Activated CD8-positive, alpha-beta memory T cell treated with anti-CD3 and anti-CD28 coated beads for 4 hours (primary cell): Measurements from ENCODE around the gene SUSD4.

Experiments used
- DNase-seq, 2 donors: peaks; one replicate each; pipeline ENCODE4 v3.0.0-alpha.2; 2020; ENCODE audit warnings: low read depth in 2 of 2

SUSD4 gene

DNA sequence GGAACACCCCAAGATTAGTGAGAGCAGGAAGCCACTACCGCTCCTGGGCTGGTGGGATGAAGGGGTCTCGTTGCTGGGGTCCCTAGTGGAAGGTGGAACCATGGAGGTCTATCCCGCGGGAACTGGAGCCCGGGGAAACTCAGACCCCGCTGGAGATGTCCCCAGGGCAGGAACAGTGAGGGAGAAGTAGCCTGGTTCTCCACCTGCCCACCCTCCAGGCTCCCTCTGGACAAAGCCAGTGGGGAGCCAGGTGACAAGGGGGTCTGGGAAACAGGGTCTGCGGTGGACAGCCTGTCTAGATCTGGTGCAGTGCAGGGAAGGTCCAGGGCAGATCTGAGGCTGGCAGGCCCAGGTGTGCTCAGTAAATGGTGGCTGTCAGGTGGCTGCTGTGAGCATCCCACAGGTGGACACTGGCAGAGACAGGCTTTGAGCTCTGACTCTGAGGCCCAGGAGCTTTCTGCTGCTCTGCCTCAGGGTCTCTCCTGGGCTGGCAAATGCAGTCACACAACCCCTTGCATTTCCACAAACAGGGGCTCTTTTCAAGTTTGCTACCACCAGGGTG lies 132.9 kb downstream of the SUSD4 start:
- no peak for DNase-seq

DNA sequence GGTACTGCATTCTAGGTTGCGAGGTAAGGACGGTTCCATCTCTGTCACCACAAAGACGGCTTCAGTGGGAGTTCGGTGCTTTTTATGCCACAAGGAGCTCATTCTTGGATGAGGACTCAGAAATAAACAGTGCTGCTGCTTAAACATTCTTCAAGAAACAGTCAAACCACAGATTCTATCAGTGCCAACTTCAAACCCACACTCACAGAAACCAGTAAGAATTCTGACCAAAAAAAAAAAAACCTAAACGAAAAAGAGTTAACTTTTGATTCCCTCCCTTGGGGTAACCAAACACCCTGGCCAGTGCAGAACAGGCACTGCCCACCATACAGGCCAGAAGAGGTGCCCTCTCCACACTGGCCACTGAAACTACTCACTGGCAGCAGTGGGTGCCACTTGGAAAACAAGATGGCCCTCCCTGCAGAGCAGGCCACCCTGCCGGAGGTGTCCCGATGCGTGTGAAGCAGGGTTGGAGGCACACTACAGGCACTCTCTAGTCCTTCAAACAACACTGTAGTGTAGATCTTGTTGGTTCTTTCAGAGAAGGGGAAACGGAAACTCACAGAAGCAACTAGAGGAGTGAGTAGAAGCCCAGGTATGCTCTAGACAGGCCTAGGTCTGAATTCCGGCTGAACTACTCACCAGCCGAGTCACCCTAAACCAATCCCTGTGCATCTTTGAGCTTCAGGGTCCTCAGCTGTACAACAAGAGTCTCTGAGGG lies 133.7 kb downstream of the SUSD4 start:
- DNase-seq = no peak

DNA sequence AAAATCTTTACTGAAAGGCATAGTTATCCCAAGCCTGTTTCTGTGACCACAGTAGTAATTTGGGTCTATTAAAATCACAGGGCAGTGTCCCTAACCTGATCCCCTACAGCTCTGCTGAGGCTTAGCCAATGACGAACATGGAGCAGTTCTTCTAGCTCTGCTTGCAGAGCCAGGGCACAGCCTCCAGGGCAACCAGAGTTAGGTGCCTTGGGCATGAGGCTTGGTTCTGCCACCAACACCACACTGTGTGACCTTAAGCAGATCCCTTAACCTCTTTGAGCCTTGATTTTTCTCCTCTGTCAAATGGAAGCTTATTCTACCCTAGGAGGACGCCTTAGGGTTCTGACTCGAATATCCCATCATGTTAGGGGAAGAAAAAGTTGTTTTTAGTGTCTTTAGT lies 134.2 kb downstream of the SUSD4 start:
- no peak for DNase-seq

DNA sequence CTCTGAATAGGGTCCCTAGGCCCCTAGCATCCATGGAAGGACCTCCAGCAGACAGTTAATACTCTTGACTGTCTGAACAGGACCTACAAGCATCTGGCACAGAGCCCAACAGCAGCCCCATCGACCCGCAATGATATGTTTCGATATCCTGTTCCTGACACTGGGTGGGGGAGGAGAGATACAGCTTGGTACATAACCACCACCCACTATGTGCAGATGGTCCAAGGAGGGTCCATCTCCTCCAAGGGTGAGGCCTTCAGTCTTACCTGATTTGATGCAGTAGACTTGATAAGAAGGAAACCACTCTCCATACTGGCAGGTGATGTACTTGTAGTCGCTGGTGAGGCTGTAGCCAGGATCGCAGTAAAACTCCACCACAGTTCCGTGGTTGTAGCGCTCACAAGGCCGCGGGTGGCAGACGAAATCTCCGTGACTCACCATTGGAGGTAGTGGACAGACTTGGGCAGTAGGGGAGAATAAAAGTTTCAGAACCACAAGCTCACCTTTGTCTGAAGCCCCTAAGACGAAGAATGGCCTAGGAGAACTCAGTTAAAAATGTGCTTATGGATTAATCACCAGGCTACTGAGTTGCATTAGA lies 134.9 kb downstream of the SUSD4 start:
- no peak for DNase-seq

DNA sequence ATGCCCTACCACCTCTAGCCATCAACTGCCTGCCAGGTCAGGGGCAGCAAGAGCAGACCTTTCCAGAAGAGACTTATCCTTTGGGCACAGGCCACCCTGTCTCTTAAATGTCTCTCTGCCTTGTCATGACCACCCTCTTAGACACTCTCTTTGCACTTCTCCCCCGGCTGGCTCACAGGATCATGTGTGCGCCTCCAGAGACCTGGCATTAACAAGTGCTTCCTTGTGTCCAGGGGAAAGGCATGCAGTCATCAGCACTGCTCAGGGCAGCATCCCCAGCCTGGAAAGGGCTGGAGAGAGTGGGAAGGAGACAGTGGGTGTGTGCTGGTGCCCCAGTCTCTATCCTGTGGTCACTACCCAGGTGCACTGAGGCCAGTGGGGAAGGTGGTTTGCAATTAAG lies 135.8 kb downstream of the SUSD4 start:
- no peak for DNase-seq

DNA sequence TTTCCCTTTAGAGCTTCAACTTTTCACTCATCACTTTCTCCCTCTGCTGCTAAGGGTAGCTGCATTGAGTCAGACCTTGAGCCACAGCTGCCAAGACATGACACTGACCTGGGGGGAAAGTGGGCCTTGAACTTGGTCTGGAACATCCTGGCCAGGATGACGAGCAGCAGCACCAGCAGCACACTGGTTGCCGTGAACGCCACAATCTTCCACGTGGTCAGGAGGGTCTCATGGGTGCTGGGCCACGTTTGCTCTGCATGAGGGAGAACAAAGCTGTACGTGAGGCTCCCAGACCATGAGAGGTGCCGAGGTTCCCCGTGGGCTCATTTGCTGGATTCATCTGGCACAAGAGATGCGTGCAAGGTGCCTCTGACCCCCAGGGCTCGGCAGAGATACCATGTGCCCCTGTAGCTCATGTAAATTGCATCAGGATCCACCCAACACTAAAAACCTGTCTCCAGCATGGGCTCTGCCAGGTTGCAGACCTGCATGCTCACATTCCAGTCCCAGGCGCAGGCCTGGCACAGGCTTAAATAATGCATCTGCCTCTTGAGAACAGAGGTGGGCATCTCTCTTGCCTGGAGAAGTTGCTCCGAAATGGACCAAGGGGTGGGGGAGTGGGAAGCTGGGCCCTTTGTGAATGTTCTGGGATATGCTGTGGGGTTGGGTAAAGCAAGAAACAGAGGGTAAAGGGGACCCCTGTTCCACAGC lies 136.3 kb downstream of the SUSD4 start:
- no peak for DNase-seq

DNA sequence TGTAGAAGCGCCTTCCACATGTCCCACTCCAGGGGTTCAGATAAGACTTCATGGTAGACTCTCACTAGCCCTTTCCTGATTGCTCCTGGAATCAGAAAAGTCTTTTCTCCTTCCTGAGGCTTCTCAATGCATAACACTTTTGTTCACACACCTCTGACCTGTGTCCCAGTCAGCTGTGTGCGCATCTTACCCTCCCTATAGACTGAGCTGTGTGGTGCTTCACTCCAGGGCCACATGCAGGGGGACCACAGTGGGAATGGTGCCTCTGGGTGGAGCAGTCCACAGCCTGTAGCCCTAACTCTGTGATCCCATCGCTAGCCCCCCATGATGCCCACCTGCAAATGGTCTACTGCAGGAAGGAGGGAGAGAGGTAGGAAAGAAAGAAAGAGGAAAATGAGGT lies 136.9 kb downstream of the SUSD4 start:
- DNase-seq = no peak

DNA sequence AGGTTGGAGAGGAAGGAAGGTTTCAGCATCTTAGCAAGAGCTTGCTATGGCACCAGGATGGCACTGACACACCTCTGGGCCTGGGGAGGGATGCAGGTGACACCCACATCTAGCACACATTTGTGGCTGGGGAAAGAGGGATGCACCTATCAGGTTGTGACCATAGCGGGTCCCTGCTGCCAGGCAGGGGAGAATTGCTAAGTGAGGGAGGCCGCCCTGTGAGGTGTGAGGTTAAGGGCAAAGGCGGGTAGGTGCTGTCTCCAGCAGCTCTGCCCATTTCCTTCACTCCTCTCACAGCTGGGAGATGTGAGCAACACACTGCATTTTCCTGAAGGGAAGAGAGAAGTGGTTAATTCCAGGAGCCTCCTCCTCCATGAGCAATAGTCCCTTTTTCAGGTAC lies 137.7 kb downstream of the SUSD4 start:
- no peak for DNase-seq

DNA sequence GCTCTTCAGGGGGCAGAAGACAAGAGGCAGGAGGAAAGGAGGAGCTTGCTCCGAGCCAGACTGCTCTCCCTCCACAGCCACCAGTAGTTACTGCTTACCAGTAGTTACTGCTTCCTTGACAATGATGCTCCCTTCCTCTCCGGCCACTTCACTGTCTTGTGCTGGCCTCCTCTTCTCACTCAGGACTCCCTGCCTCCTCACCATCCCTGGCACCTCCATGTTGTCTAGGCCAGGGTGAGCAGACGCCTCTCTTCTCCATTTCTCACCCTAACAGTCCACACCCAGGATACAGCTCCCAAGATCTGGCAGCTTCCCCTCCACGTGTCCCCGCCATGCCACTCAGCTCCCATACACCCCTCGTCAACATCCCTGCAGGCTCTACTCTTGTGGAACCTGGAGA lies 138.5 kb downstream of the SUSD4 start:
- DNase-seq = no peak

DNA sequence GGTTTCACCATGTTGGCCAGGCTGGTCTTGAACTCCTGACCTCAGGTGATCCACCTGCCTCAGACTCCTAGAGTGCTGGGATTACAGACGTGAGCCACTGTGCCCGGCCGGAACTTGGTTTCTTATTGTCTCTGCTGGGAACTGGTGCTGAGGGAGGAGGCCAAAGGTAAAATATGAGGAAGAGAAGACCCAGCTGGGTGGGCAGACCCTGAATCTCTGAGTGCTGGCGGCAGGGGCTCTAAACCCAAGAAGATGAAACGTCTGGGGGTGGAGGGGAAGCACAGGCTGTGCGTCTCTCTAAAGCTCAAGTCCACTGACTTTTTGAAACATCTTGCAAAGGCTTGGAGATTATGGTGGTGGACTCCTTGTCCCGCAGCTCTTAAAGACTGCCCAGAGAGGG lies 138.9 kb downstream of the SUSD4 start:
- no peak for DNase-seq

DNA sequence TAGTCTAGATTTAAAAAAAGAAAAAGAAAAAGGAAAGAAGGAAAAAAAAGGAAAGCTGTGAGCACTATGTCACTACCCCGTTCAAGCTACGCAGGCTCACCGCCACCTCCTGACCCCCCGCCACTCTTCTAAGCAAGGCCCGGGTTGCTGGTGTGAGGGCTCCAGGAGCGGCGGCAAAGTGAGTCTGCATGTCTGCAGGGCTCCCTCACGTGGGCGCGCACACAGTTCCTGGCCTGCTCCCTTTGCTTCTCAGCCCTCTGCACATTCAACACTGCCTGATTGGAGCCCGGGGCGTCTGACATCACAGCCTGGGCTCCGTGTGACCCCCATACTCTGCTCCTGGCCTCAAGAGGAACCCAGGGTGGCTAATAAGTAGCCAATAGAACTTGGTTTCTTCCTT lies 139.5 kb downstream of the SUSD4 start:
- DNase-seq = no peak

DNA sequence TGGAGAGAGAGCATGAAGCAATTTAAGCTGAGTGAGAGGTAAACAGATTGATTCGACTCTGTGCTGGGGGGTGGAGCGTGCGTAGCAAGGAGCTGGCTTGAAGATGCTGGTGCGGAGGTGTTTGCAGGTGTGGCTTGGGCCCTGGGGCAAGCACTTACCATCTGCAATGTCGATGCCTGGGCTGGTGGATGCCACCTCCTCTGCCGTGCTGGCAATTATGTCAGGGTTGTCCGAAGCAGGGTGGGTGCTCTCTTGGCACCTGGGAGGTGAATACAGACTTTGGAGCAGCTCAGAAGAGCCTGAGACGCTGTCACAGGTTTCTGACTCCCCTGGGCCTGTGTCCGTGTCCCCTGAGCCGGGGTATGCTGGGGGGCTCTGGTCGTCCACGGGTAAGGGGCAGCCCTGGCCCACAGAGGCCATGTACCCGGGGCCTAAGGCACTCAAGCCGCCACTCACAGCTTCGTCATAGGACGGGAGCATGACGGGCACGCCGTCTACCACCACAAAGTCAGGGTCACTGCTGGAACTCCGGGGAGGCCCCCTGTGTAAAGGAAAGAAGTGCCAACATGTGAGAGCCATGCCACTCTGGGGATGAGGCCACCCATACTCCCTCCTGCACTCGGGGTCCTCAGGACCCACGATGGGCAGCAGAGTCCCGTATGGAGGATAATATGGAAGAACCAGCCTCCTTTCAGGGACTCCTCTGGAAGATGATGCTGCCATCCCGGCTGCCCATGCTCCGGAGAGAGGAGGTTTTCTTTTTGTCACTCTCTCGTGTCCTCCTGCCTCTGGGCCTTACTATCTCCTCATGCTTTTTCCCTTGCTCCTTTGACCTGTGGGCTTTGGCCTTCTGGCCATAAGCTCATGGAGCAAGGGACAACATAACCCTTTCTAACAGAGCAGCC lies 140.6 kb downstream of the SUSD4 start:
- no peak for DNase-seq

DNA sequence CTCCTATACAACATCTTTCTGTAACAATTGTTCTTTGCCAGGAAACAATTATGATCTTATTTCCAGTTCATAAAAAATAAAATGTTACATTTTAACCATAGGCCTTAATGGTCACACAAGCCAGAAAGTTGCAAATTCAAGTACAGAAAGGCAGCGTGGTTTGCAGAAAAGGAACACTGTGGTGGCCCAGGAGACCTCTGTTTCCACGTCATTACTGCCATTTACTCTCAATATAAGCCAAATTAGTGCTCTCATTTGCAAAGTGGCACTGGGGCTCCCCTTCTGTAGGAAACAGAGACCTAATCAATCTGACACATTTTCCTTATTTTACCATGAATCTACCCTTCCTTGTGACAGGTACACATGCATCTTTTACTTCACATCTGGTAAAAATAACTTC lies 141.6 kb downstream of the SUSD4 start:
- no peak for DNase-seq

DNA sequence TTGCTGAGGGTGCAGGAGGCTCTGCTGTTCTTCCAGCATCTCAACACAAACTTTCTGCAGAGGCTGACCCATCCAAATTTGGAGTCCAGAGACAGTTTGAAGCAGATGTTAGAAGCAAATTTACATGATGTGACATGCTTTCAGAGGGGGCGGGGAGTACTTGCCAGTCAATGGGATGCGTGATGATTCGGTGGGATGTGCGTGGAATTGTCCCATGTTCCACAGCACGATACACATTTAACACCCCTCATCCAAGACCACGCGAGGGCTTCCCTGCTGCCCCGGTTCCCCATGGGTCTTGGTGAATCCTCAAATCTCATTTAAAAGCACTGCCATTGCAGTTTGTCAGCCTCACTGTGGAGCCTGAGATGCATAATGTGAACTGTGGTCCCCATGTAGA lies 142.3 kb downstream of the SUSD4 start:
- DNase-seq = no peak

DNA sequence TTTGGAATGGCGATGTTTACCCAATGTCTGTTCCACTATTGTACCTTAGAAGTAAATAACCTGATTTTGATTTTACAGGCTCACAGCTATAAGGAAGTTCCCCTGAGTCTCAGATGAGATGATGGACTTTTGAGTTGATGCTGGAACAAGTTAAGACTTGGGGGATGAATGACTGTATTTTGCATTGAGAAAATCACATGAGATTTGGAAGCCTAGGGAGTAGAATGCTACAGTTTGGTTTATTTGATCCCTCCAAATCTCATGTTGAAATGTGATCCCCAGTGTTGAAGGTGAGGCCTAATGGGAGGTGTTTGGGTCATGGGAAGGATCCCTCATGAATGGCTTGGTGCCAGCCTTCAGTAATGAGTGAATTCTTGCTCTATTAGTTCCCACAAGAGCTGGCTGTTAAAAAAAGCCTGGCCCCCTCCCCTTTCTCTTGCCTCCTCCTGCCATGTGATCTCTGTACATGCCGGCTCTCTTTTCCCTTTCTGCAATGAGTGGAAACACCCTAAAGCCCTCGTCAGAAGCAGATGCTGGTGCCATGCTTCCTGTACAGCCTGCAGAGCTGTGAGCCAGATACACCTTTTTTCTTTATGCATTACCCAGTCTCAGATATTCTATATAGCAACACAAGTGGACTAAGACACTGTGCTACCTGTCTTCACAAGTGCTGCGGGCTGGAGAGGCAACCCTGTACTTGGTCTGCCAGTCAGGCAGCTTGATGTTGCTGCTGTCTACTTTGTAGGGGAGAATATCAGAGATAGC lies 143.9 kb downstream of the SUSD4 start:
- no peak for DNase-seq

DNA sequence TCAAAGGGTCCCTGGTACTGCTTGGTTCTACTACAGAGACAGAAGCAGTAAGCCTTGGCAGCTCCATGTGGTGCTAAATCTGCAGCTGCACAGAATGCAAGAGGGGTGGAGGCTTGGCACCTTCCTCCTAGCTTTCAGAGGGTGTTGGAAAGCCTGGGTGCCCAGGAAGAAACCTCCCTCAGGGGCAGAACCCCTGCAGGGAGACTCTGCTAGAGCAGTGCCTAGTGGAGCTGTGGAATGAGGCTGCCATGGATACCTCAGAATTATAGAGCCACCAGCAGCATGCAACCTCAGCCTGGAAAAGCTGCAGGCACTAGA lies 144.7 kb downstream of the SUSD4 start:
- no peak for DNase-seq

DNA sequence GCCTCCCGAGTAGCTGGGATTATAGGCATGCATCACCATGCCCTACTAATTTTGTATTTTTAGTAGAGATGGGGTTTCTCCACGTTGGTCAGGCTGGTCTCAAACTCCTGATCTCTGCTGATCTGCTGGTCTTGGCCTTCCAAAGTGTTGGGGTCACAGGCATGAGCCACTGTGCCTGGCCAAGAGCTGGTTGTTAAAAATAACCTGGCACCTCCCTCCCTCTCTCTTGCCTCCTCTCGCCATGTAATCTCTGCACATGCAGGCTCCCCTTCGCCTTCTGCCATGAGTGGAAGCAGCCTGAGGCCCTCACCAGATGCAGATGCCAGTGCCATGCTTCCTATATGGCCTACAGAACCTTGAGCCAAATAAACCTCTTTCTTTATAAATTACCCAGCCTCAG lies 146.2 kb downstream of the SUSD4 start:
- DNase-seq = no peak

DNA sequence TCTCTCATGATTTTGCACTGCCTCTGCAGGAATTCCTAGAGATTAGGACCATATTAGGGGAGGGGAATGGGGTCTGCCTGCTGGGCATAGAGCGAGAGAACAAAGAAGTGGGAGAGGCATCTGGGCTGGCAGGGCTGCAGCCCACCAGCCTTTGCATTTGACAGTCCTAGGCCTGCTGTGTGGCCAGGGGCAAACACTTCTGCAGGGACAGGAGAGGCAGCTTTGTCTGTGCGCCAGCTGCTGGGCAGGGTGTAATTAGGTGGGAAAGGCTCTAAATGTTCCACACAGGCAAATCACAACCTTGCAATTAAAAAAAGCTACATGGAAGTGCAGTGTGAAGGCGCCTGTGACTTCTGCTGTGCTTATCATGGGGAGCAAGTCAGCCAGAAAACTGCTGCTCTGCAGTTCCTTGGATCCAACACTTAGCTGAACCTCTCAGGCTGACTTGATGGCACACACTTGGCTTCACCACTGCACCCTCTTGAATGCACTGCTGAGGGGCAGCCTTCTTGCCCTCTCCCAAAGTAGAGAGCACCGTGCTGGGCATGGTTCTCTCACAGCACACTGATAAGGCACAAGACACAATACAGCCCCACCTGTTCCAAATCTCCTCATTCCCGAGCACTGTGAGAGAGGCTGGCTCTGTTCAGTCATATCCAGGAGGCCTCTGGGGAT lies 147.3 kb downstream of the SUSD4 start:
- DNase-seq = no peak

DNA sequence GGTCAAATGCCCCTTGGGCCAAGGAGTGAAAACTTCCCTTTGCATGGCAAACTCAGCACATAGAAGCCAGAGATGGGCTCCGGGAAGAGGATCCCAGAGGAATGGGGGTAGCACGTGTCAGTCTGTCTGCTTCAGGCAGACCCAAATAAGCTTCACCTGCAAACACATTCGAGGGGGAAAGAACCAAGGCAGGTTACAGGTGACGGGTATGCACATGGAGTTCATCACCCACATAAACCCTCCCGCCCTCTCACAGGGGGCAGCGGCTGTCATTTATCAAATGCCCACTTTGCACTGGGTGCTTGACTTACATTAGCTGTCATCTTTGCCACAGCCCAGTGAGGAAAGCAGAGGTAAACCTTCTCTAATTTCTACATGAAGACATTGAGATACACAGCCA lies 147.9 kb downstream of the SUSD4 start:
- DNase-seq = no peak

DNA sequence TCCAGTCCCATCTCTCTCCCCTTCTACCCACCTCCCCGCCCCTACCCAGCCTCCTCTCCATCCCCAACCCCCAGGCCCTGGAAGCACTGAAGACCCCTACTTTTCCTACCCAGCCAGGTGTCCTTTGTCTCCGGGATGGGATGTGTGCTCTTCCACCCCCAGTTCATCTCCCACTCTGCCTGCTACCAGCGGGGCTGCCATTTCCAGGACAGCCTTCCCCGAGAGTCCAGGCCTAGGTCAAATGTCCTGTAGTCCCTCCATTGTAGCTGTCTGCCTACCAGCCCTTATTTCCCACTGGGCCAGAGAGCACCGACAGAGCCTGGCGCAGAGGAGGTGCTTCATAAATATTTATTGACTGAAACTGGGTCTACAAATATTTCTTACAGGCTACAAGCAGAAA lies 148.9 kb downstream of the SUSD4 start:
- no peak for DNase-seq
